ENCODE data around the gene NAALADL2. TPM values are rescaled to one million over a fixed set of nuclear protein-coding genes. Genes with fewer than 3 reads are reported as not detected.

NAALADL2 gene
- total and polyA plus RNA-seq, 2 of the 8 experiments (the other 6 are each of a cell fraction or from before 2014, with no cell fraction given): 0.12 to 0.22 TPM

DNA sequence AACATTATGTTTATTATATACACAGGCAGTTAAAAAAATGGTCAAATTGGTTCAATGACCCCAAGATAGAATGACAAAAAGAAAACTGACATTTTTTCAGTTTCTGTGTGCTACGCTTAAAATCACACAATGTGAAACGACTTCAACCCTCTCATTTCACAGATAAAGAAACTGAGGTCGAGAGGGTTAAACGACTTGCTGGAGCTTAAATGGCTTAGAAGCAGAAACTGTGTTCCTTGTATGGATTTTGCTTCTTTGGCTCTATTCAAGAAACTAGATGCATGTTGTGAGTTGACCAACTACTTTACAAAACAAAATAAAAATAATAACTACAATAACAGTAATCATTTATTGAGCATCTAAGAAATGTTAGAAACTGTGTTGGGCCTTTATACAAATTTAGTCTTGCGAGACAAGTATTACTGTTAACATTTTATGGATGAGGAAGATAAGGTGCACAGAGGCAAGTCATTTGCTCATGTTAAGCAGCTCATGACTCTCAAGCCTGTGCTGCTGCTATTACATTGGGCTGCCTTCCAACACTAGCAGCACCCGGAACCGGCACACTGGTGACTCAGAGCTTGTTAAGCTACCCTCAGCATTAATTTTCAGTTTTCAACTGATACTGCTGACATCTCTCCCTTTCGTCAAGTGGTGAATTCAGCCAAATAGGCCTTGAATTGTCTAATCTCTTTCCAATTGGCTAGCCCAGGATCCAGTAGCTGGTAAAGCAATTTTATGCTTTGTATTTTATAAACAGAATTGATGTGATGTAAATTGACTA is 487.6 kb downstream of the NAALADL2 start:
- FAIRE-seq (no peak), DNase-seq (ENCODE audit: low read depth in 1 of 2, low spot score in 2 of 2) (no peak)
- H2BK120ac ChIP-seq (replicated peaks; ENCODE audit: low read depth, low read length): no peak overlapping the region
- H3K79me1 ChIP-seq (ENCODE audit: low read depth, low read length): no peaks in the 10 kb centered on the region
- H2BK20ac ChIP-seq (ENCODE audit: low read length): no peak overlapping the region
- H4K8ac ChIP-seq (ENCODE audit: extremely low read depth, insufficient read depth, low read length): no peak overlapping the region
- no peak overlapping the region for H3K4me2 ChIP-seq (ENCODE audit: insufficient read depth in 1 of 2, low read depth in 2 of 2, low read length in 2 of 2)
- CTCF ChIA-PET (ENCODE audit: partially characterized antibody): no interaction called here
- H2AFZ ChIP-seq (ENCODE audit: low read length): no peak overlapping the region
- H3K18ac ChIP-seq (ENCODE audit: extremely low read depth, low read length): no peak overlapping the region
- H2AK5ac ChIP-seq (ENCODE audit: low read depth, low read length): no peak overlapping the region
- H3K27ac ChIP-seq (ENCODE audit: low read depth, low read length): no peak overlapping the region
- H2BK15ac ChIP-seq (ENCODE audit: low read length): no peak overlapping the region
- POLR2A ChIA-PET (ENCODE audit: partially characterized antibody): no interaction called here
- H3K23me2 ChIP-seq (ENCODE audit: low read depth, low read length): no peaks in the 10 kb centered on the region
- H4K5ac ChIP-seq (ENCODE audit: insufficient read length, low read depth, low read length): no peak overlapping the region
- H4K91ac ChIP-seq (replicated peaks; ENCODE audit: insufficient read length, low read length): no peak overlapping the region
- no peak overlapping the region for H2BK12ac ChIP-seq (ENCODE audit: low read depth, low read length)
- WGBS, 2 experiments (ENCODE audit: extremely low coverage in 1 of 2, insufficient coverage in 1 of 2, insufficient read length in 1 of 2, insufficient replicate concordance in 2 of 2, low coverage in 1 of 2, low lambda C conversion rate in 2 of 2, missing lambda C conversion rate in 1 of 2): 92% methylated on average over 8 of the region's 8 CpGs; no CpG with 5 or more reads in 1 of the 2 experiments
- H3K36me3 ChIP-seq (ENCODE audit: control insufficient read depth in 2 of 4, insufficient read depth in 4 of 4, low read length in 3 of 4): no peaks in the 10 kb centered on the region
- no peak overlapping the region for H3K23ac ChIP-seq (ENCODE audit: insufficient read length)
- H3K9me3 ChIP-seq (ENCODE audit: insufficient read depth in 2 of 2, low read depth in 1 of 2, low read length in 1 of 2): no peaks in the 10 kb centered on the region
- no peak overlapping the region for H3K14ac ChIP-seq (ENCODE audit: insufficient read length)
- no peaks in the 10 kb centered on the region for H3K4me1 ChIP-seq (replicated peaks in 1 of 4; ENCODE audit: control insufficient read depth in 3 of 4, insufficient read depth in 4 of 4, low read length in 3 of 4)
- no peaks in the 10 kb centered on the region for H4K20me1 ChIP-seq (replicated peaks in 1 of 2; ENCODE audit: control insufficient read depth in 1 of 2, insufficient read depth in 2 of 2, low read length in 2 of 2)
- no peak overlapping the region for H2BK5ac ChIP-seq (ENCODE audit: low read depth, low read length)
- H3K56ac ChIP-seq (replicated peaks; ENCODE audit: insufficient read length, low read depth, low read length): no peak overlapping the region
- no peaks in the 10 kb centered on the region for H3K79me2 ChIP-seq (ENCODE audit: control insufficient read depth in 1 of 2, insufficient read depth in 2 of 2, low read length in 2 of 2)
- H3K4ac ChIP-seq (replicated peaks; ENCODE audit: insufficient read length, low read depth, low read length): no peak overlapping the region
- TF ChIP-seq KDM5A (IDR thresholded peaks at IDR 0.05; ENCODE audit: low read length) (no peak), SIN3A (conservative IDR thresholded peaks at IDR 0.05 in 1 of 2, IDR thresholded peaks at IDR 0.05 in 1 of 2; ENCODE audit: low read depth in 1 of 2, low read length in 2 of 2) (no peak), BACH1 (IDR thresholded peaks at IDR 0.05; ENCODE audit: low read length) (no peak), CBX8 (IDR thresholded peaks at IDR 0.05; ENCODE audit: borderline replicate concordance, low read depth, low read length) (no peak), EZH2 (IDR thresholded peaks at IDR 0.05; ENCODE audit: low read depth, low read length, severe bottlenecking) (no peak)
- TF ChIP-seq, protein P1, sequence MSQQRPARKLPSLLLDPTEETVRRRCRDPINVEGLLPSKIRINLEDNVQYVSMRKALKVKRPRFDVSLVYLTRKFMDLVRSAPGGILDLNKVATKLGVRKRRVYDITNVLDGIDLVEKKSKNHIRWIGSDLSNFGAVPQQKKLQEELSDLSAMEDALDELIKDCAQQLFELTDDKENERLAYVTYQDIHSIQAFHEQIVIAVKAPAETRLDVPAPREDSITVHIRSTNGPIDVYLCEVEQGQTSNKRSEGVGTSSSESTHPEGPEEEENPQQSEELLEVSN (IDR thresholded peaks at IDR 0.05): no peak
- H3K27me3 ChIP-seq (replicated peaks in 1 of 4; ENCODE audit: control insufficient read depth in 3 of 4, extremely low read depth in 1 of 4, insufficient read depth in 3 of 4, low read length in 3 of 4): no peaks in the 10 kb centered on the region
- H3K9ac ChIP-seq (replicated peaks in 1 of 4; ENCODE audit: extremely low read depth in 1 of 4, low read depth in 3 of 4, low read length in 3 of 4): no peak overlapping the region
- no peak overlapping the region for H3K4me3 ChIP-seq (ENCODE audit: extremely low read depth in 1 of 4, insufficient read depth in 2 of 4, low read depth in 3 of 4, low read length in 4 of 4)
